Gastrocnemius medialis (tissue), 4 donors: Measurements from ENCODE around the gene STAG1. TPM values are rescaled to one million over a fixed set of nuclear protein-coding genes. Genes with fewer than 3 reads are reported as not detected.
"Not testable (repeated sequence)": the region's sequence is repeated elsewhere in the genome, so short reads cannot be mapped to it uniquely, and the experiment has no call there.

ENCODE experiments used
- ATAC-seq, 2 donors: fragments of 150-250 bp; one replicate each; pipeline ENCODE4 v1.9.1; 2016
- DNase-seq, 2 donors: peaks; one replicate each; pipeline ENCODE4 v3.0.0-alpha.2; 2019
- H3K27ac ChIP-seq, 4 donors: fragments of 200-600 bp; sonication (generic); 1 replicate in 1 of 4; 2 replicates in 3 of 4; pipeline ENCODE4 v1.5.1; 2016 to 2018; ENCODE audit warnings: mild to moderate bottlenecking in 2 of 4, moderate library complexity in 1 of 4
- H3K27me3 ChIP-seq, 3 donors: fragments of 200-600 bp; sonication (generic) in 2 of 3; 1 replicate in 1 of 3; 2 replicates in 2 of 3; pipeline versions ENCODE4 v1.5.1 to v1.6.0; 2016 to 2019; ENCODE audit warnings: mild to moderate bottlenecking in 1 of 3, moderate library complexity in 1 of 3
- H3K36me3 ChIP-seq, 2 donors: fragments of 200-600 bp; sonication (generic) in 1 of 2; one replicate each; pipeline ENCODE4 v1.5.1; 2017 to 2018
- H3K4me1 ChIP-seq, 2 donors: fragments of 200-600 bp; sonication (generic) in 1 of 2; one replicate each; pipeline ENCODE4 v1.5.1; 2016 to 2017; ENCODE audit warnings: mild to moderate bottlenecking in 2 of 2
- H3K4me3 ChIP-seq, 4 donors: fragments of 200-600 bp; sonication (generic) in 3 of 4; 1 replicate in 1 of 4; 2 replicates in 3 of 4; pipeline ENCODE4 v1.5.1; 2016 to 2019; ENCODE audit warnings: mild to moderate bottlenecking in 2 of 4
- H3K9me3 ChIP-seq, 3 donors: fragments of 200-600 bp; sonication (generic) in 2 of 3; 1 replicate in 1 of 3; 2 replicates in 2 of 3; pipeline ENCODE4 v1.5.1; 2016 to 2019
- CTCF ChIP-seq, 5 experiments: fragments of 450-650 bp in 3 of 5; fragments of 200-600 bp in 2 of 5; sonication (generic) in 2 of 5; IDR thresholded peaks in 4 of 5; conservative IDR thresholded peaks in 1 of 5; 1 replicate in 4 of 5; 2 replicates in 1 of 5; pipeline ENCODE4 v1.5.1; 2016 to 2019; ENCODE audit warnings: antibody characterized with exemption in 5 of 5, mild to moderate bottlenecking in 3 of 5, moderate library complexity in 3 of 5
- POLR2A ChIP-seq, 2 donors: fragments of 450-650 bp; IDR thresholded peaks; one replicate each; pipeline ENCODE4 v1.6.1; 2017; ENCODE audit warnings: antibody characterized with exemption in 2 of 2, mild to moderate bottlenecking in 2 of 2, moderate library complexity in 2 of 2
- in situ Hi-C, 4 donors: fragments of 200-750 bp; cut with MboI; loops; one replicate each; pipeline versions ENCODE4 v1.15.0 to v1.8.0; 2017; ENCODE audit warnings: low sequenced_read_pairs in 4 of 4
- intact Hi-C: fragments of 100-400 bp; cut with DNase I; formaldehyde crosslinking; loops from one replicate; pipeline ENCODE4 v1.15.1; 2023; ENCODE audit warnings: low total_unique reads
- total RNA-seq, 4 donors: library from RNA; depleted of rRNA; stranded (reverse); fragments of >200 nt; gene quantifications; one replicate each; pipeline versions ENCODE4 v1.1.0 to v1.2.3, GENCODE V29; 2016

STAG1 gene
- total RNA-seq, 4 donors from 2014 or later = 22.2 to 26.2 (median 23.7) TPM

DNA sequence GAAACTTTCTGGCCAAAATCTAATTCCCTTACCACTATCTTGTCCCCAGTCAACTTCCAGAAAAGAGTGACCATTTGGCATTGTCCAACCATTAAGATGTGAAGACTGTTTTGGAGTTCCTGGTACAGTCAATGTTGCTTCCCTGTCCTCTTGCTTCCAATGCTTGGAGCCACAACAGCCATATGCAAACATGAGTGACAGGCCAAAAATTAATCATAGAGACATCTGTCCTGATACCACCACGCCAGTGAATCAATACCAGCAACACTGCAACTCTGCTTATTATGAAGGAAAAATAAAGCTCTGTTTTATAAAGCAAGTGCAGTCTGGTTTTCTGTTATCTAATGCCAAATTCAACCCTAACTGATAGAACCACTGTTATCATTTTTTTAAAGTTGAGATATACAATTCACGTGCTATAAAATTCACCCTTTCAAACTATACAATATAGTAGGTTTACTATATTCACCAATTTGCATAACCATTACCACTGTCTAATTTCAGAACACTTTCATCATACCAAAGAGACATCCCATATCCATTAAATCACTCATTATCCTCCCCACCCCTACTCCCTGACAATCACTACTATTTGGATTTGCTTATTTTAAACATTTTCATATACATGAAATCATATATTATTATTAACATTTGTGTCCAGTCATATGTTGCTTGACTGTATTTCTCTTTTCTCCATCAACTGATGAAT, 76.9 kb downstream of the STAG1 start:
- DNase-seq = no peak
- H3K27me3 ChIP-seq = no peaks in the 10 kb centered on the region
- H3K36me3 ChIP-seq = no peaks in the 10 kb centered on the region
- H3K4me1 ChIP-seq = peaks cover 11 to 18% of the 10 kb centered on the region in 2 donors
- no peaks in the 10 kb centered on the region for H3K9me3 ChIP-seq
- H3K4me3 ChIP-seq = no peak overlapping the region
- H3K27ac ChIP-seq = no peak overlapping the region
- intact Hi-C loops = no loop called here
- TF ChIP-seq POLR2A (IDR thresholded peaks at IDR 0.05) (no peak), CTCF (IDR thresholded peaks at IDR 0.05 in 4 of 5, conservative IDR thresholded peaks at IDR 0.05 in 1 of 5) (no peak)
- ATAC-seq = no peak
- in situ Hi-C loops = no loop called here

DNA sequence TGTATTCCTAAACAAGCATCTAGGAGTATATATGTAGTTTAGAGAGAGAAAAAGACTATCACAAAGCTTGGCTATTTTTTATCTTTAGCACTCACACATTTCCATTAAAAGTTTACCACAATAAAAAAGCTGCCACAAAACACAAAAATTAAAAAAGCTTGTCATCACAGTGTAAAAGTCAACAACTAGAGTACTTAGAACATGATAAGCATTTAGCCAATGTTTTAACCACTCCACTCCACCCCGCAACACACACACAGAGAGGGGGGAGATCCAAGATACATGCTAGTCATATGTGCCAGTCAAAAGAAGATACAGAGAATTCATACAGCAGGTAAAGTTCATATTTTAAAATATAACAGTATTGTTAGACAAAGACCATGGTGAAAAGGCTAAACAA, 79.7 kb downstream of the STAG1 start:
- Histone ChIP-seq H3K27ac (no peak overlapping the region), H3K36me3 (no peaks in the 10 kb centered on the region), H3K9me3 (no peaks in the 10 kb centered on the region), H3K4me3 (no peak overlapping the region), H3K4me1 (peaks cover 16 to 18% of the 10 kb centered on the region in 2 donors), H3K27me3 (no peaks in the 10 kb centered on the region)
- intact Hi-C loops = no loop called here
- TF ChIP-seq POLR2A (IDR thresholded peaks at IDR 0.05) (no peak), CTCF (IDR thresholded peaks at IDR 0.05 in 4 of 5, conservative IDR thresholded peaks at IDR 0.05 in 1 of 5) (no peak)
- ATAC-seq (no peak), DNase-seq (no peak)
- in situ Hi-C loops = no loop called here

DNA sequence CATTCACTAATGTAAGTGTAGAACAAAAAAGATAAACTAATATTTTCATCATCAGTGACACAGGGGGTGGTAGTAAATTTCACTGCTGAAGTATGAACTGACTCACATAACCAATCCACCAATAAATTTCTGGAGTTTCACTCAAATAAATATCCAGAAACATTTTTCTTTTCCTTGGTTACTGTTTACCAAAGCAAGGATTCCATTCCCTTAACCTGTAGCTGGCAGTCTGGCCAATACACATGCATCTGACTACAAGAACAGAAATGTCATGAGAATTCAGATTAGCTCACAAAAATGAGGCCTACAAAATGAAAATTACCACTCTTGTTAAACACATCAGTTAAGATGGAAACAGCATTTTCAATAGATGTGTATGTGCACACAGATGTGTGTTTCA, 80.3 kb downstream of the STAG1 start:
- Histone ChIP-seq H3K36me3 (no peaks in the 10 kb centered on the region), H3K9me3 (no peaks in the 10 kb centered on the region), H3K4me1 (peaks cover 11 to 20% of the 10 kb centered on the region in 2 donors), H3K27me3 (no peaks in the 10 kb centered on the region), H3K4me3 (no peak overlapping the region), H3K27ac (no peak overlapping the region)
- ATAC-seq (no peak), DNase-seq (no peak)
- in situ Hi-C loops = no loop called here
- TF ChIP-seq POLR2A (IDR thresholded peaks at IDR 0.05) (no peak), CTCF (IDR thresholded peaks at IDR 0.05 in 4 of 5, conservative IDR thresholded peaks at IDR 0.05 in 1 of 5) (no peak)
- intact Hi-C loops = no loop called here

- H3K27me3 ChIP-seq = no peaks in the 10 kb centered on the region
- no peak for ATAC-seq
- DNase-seq = no peak
- H3K4me1 ChIP-seq = peaks cover 9% of the 10 kb centered on the region in 2 donors
- no peak overlapping the region for H3K4me3 ChIP-seq
- intact Hi-C loops (no loop called here), in situ Hi-C loops (no loop called here)
- H3K36me3 ChIP-seq = no peaks in the 10 kb centered on the region
- TF ChIP-seq CTCF (IDR thresholded peaks at IDR 0.05 in 4 of 5, conservative IDR thresholded peaks at IDR 0.05 in 1 of 5) = no peak
- no peak for TF ChIP-seq POLR2A (IDR thresholded peaks at IDR 0.05)
- no peaks in the 10 kb centered on the region for H3K9me3 ChIP-seq
- no peak overlapping the region for H3K27ac ChIP-seq
Measured at GRCh38 chr3:136670166-136670565, 82.0 kb downstream of the STAG1 start.

- peaks cover 3 to 23% of the 10 kb centered on the region in 2 donors for H3K4me1 ChIP-seq
- ATAC-seq (no peak), DNase-seq (no peak)
- in situ Hi-C loops (no loop called here), intact Hi-C loops (no loop called here)
- no peaks in the 10 kb centered on the region for H3K27me3 ChIP-seq
- TF ChIP-seq POLR2A (IDR thresholded peaks at IDR 0.05) (no peak), CTCF (IDR thresholded peaks at IDR 0.05 in 4 of 5, conservative IDR thresholded peaks at IDR 0.05 in 1 of 5) (no peak)
- H3K9me3 ChIP-seq = no peaks in the 10 kb centered on the region
- no peak overlapping the region for H3K4me3 ChIP-seq
- H3K27ac ChIP-seq = no peak overlapping the region
- no peaks in the 10 kb centered on the region for H3K36me3 ChIP-seq
Measured at GRCh38 chr3:136667081-136667480, 85.1 kb downstream of the STAG1 start.

DNA sequence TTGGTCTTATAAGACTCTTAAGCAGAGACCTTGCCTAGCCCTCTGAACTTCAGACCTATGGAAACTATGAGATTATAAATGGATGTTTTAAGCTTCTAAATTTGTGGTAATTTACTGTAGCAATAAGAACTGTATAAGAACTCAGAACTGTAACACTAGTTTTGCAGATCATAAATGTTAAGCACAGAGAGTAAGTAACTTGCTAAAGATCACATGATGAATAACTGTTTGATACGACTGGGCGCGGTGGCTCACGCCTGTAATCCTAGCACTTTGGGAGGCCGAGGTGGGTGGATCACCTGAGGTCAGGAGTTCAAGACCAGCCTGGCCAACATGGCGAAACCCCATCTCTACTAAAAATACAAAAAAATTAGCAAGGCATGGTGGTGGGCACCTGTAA, 85.9 kb downstream of the STAG1 start:
- H3K36me3 ChIP-seq, ATAC-seq, intact Hi-C loops, H3K9me3 ChIP-seq, H3K27me3 ChIP-seq, H3K27ac ChIP-seq, H3K4me3 ChIP-seq, in situ Hi-C loops, DNase-seq: not testable (repeated sequence)
- H3K4me1 ChIP-seq = peaks cover 3 to 23% of the 10 kb centered on the region in 2 donors
